Neural cell (in vitro differentiated cells): ENCODE data around the gene RAD9B. TPM values are rescaled to one million over a fixed set of nuclear protein-coding genes. Genes with fewer than 3 reads are reported as not detected.

Experiments
- H2AFZ ChIP-seq: fragments of 200-600, 300-800 bp; sonication (generic), shearing (Covaris generic); 2 replicates; pipeline ENCODE4 v1.6.0; 2014; ENCODE audit warnings: low read depth, mild to moderate bottlenecking, antibody characterized with exemption, low read length, moderate library complexity
- H3F3A ChIP-seq: fragments of 200-600 bp; shearing (Covaris generic); 2 replicates; pipeline ENCODE4 v1.6.1; 2016; ENCODE audit warnings: mild to moderate bottlenecking, moderate library complexity, mixed read lengths, antibody characterized with exemption, low read length; ENCODE audit not compliant: insufficient read depth, poor library complexity, severe bottlenecking
- H3K27ac ChIP-seq: fragments of 200-600, 300-800 bp; sonication (generic), shearing (Covaris generic); 2 replicates; pipeline ENCODE4 v1.5.1; 2014; ENCODE audit warnings: mild to moderate bottlenecking, low read length, moderate library complexity
- H3K27me3 ChIP-seq: fragments of 300-800, 200-600 bp; sonication (generic), shearing (Covaris generic); 2 replicates; pipeline ENCODE4 v1.6.0; 2014; ENCODE audit warnings: mild to moderate bottlenecking, low read depth, low read length, moderate library complexity; ENCODE audit not compliant: insufficient read depth
- H3K36me3 ChIP-seq: fragments of 300-800, 200-600 bp; sonication (generic), shearing (Covaris generic); 2 replicates; pipeline ENCODE4 v1.5.1; 2014; ENCODE audit warnings: mild to moderate bottlenecking, antibody characterized with exemption, low read length, moderate library complexity; ENCODE audit not compliant: insufficient read depth
- H3K4me2 ChIP-seq: fragments of 300-800, 200-600 bp; sonication (generic), shearing (Covaris generic); 2 replicates; pipeline ENCODE4 v1.6.0; 2014; ENCODE audit warnings: mild to moderate bottlenecking, low read length
- H3K4me3 ChIP-seq: fragments of 300-800, 200-600 bp; sonication (generic), shearing (Covaris generic); 2 replicates; pipeline ENCODE4 v1.5.1; 2014; ENCODE audit warnings: mild to moderate bottlenecking, low read length, moderate library complexity
- H3K79me2 ChIP-seq: fragments of 200-600 bp; shearing (Covaris generic); replicated peaks from 2 replicates; pipeline ENCODE4 v1.6.0; 2014; ENCODE audit warnings: mild to moderate bottlenecking, low read length, moderate library complexity; ENCODE audit not compliant: insufficient read depth
- H3K9ac ChIP-seq: fragments of 300-800, 200-600 bp; sonication (generic), shearing (Covaris generic); 2 replicates; pipeline ENCODE4 v1.6.1; 2016; ENCODE audit warnings: mild to moderate bottlenecking, low read length, mixed read lengths
- H3K9me2 ChIP-seq: fragments of 200-600 bp; shearing (Covaris generic); 2 replicates; pipeline ENCODE4 v1.6.1; 2016; ENCODE audit warnings: mild to moderate bottlenecking, low read length, mixed read lengths; ENCODE audit not compliant: insufficient read depth
- H3K9me3 ChIP-seq: fragments of 200-600, 300-800 bp; sonication (generic), shearing (Covaris generic); 2 replicates; pipeline ENCODE4 v1.6.1; 2016; ENCODE audit warnings: mild to moderate bottlenecking, mixed run types, low read length, moderate library complexity, mixed read lengths
- H4K20me1 ChIP-seq: fragments of 200-600 bp; shearing (Covaris generic); 2 replicates; pipeline ENCODE4 v1.6.1; 2016; ENCODE audit warnings: mild to moderate bottlenecking, mixed run types; ENCODE audit not compliant: insufficient read depth
- CTCF ChIP-seq: fragments of 450-650 bp; IDR thresholded peaks from 2 replicates; pipeline ENCODE4 v1.5.1; 2014; ENCODE audit warnings: antibody characterized with exemption, mild to moderate bottlenecking, moderate library complexity; ENCODE audit not compliant: poor library complexity, severe bottlenecking
- EP300 ChIP-seq: fragments of 450-650 bp; conservative IDR thresholded peaks from 2 replicates; pipeline ENCODE4 v1.6.1; 2014; ENCODE audit warnings: antibody characterized with exemption, mild to moderate bottlenecking, moderate library complexity; ENCODE audit not compliant: poor library complexity, severe bottlenecking
- EZH2 ChIP-seq: fragments of 200-600, 300-800 bp; shearing (Covaris generic), sonication (generic); IDR thresholded peaks from 2 replicates; pipeline ENCODE4 v1.6.1; 2014; ENCODE audit warnings: antibody characterized with exemption, low read length, borderline replicate concordance, mild to moderate bottlenecking; ENCODE audit not compliant: insufficient read depth, poor library complexity, severe bottlenecking
- MXI1 ChIP-seq: fragments of 450-650 bp; conservative IDR thresholded peaks from 2 replicates; pipeline ENCODE4 v1.6.1; 2014; ENCODE audit warnings: antibody characterized with exemption, mild to moderate bottlenecking; ENCODE audit not compliant: poor library complexity, severe bottlenecking
- POLR2AphosphoS5 ChIP-seq: IDR thresholded peaks from 2 replicates; pipeline ENCODE4 v1.6.1; 2012
- RAD21 ChIP-seq: fragments of 450-650 bp; conservative IDR thresholded peaks from 2 replicates; pipeline ENCODE4 v1.6.1; 2014; ENCODE audit warnings: antibody characterized with exemption, mild to moderate bottlenecking, moderate library complexity
- REST ChIP-seq: IDR thresholded peaks from 2 replicates; pipeline ENCODE4 v1.6.1; 2012; ENCODE audit warnings: borderline replicate concordance
- SMC3 ChIP-seq: fragments of 450-650 bp; conservative IDR thresholded peaks from 2 replicates; pipeline ENCODE4 v1.6.1; 2014; ENCODE audit warnings: antibody characterized with exemption, mild to moderate bottlenecking, moderate library complexity; ENCODE audit not compliant: poor library complexity
- TAF1 ChIP-seq: IDR thresholded peaks from 2 replicates; pipeline ENCODE4 v1.6.1; 2012; ENCODE audit warnings: low read depth
- polyA plus RNA-seq: library from polyadenylated mRNA; depleted of rRNA; stranded (reverse); fragments of >200 nt; gene quantifications from 2 replicates; pipeline ENCODE4 v1.2.3, GENCODE V29; 2014

The RAD9B gene
- polyA plus RNA-seq, 1 donor from 2014 or later, result 0.90 TPM

- Histone ChIP-seq H2AFZ (peak within 1 kb of the TSS; percentile 87), H4K20me1 (no peaks in the 10 kb centered on the region), H3K4me3 (peak within 1 kb of the TSS; percentile 97), H3K27me3 (no peaks in the 10 kb centered on the region), H3K27ac (peak within 1 kb of the TSS; percentile 92), H3K9me3 (no peaks in the 10 kb centered on the region), H3K9me2 (no peaks in the 10 kb centered on the region), H3K4me2 (peak within 1 kb of the TSS; percentile 90), H3F3A (no peaks in the 10 kb centered on the region), H3K79me2 (peaks cover 14% of the 10 kb centered on the region), H3K36me3 (no peaks in the 10 kb centered on the region), H3K9ac (peak within 1 kb of the TSS; percentile 92)
- TF ChIP-seq EZH2 (no peak), REST (peak; percentile 94), POLR2AphosphoS5 (peak; percentile 85), TAF1 (peak; percentile 84), CTCF (no peak), EP300 (peak; percentile 65), MXI1 (peak; percentile 96)
Measured at GRCh38 chr12:110468214-110469048, 33.7 kb upstream of the RAD9B start, which contains the start of the genes FAM216A and GPN3. FAM216A (plus strand) TSS chr12:110468845; CDS start chr12:110468876, 31 bp downstream. GPN3 (minus strand) TSS chr12:110468257; CDS start chr12:110468203, 54 bp downstream.

DNA sequence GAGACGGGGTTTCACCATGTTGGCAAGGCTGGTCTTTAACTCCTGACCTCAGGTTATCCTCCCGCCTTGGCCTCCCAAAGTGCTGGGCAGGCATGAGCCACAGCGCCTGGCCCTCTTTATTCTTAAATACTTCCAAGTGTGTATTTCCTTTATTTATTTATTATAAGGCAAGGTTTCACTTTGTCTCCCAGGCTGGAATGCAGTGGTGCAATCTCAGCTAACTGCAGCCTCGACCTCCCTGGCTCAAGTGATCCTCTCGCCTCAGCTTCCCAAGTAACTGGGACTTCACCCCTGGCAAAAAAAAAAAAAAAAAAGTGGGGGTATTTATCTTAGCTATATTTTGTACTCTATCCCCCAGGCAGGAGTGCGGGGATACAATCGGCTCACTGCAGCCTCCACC is 26.7 kb upstream of the RAD9B start:
- no peaks in the 10 kb centered on the region for H3K9me2 ChIP-seq
- no peak overlapping the region for H3K4me3 ChIP-seq
- no peak overlapping the region for H3K4me2 ChIP-seq
- H4K20me1 ChIP-seq, result no peaks in the 10 kb centered on the region
- H3K79me2 ChIP-seq, result no peaks in the 10 kb centered on the region
- no peak overlapping the region for H3K27ac ChIP-seq
- no peak overlapping the region for H3K9ac ChIP-seq
- H3F3A ChIP-seq, result no peaks in the 10 kb centered on the region
- no peaks in the 10 kb centered on the region for H3K36me3 ChIP-seq
- H3K27me3 ChIP-seq, result no peaks in the 10 kb centered on the region
- no peak for TF ChIP-seq MXI1
- TF ChIP-seq EP300, result no peak
- no peak for TF ChIP-seq REST
- no peak for TF ChIP-seq TAF1
- TF ChIP-seq SMC3, result no peak
- no peak for TF ChIP-seq POLR2AphosphoS5
- no peak for TF ChIP-seq RAD21
- TF ChIP-seq EZH2, result no peak
- TF ChIP-seq CTCF, result no peak
- H3K9me3 ChIP-seq, result no peaks in the 10 kb centered on the region
- no peak overlapping the region for H2AFZ ChIP-seq
